ENCODE data around the gene KIF19. TPM values are rescaled to one million over a fixed set of nuclear protein-coding genes. Genes with fewer than 3 reads are reported as not detected.
A peak's percentile ranks its signal among the peaks of the same experiment; 100 is the strongest.

The KIF19 gene
- total RNA-seq, 2 experiments from 2014 or later = 0.81 to 1.1 TPM

- no peaks in the 10 kb centered on the region for H3K36me3 Mint-ChIP-seq (ENCODE audit: low read depth)
- ChIA-PET CTCF (interaction anchor here (0.6 to 2.1 kb wide), 13 partner anchors 9 to 165 kb away, joined by 3 to 22 read pairs (median 4); partner anchors contain the start of gene RPL38), POLR2A (interaction anchor here (1.0 to 1.3 kb wide), 2 partner anchors 11 to 155 kb away, joined by 4 to 5 read pairs; partner anchors contain the start of gene TTYH2)
- Histone ChIP-seq H3K4me3 (ENCODE audit: low read length) (peak overlapping the region; percentile 30), H3K4me1 (ENCODE audit: insufficient read depth, low read length) (peaks cover 19% of the 10 kb centered on the region), H3K9me3 (ENCODE audit: control insufficient read depth in 1 of 2, insufficient read depth in 1 of 2, low read length in 2 of 2) (no peaks in the 10 kb centered on the region), H3K27ac (ENCODE audit: low read depth in 1 of 2, low read length in 2 of 2) (no peak overlapping the region), H3K27me3 (ENCODE audit: control insufficient read depth in 1 of 2, insufficient read depth in 2 of 2, low read length in 2 of 2) (no peaks in the 10 kb centered on the region), H3K36me3 (ENCODE audit: insufficient read depth, low read length) (no peaks in the 10 kb centered on the region)
- peaks cover 14% of the 10 kb centered on the region for H3K4me1 Mint-ChIP-seq (ENCODE audit: low read depth)
- H3K27me3 Mint-ChIP-seq = peaks cover 7% of the 10 kb centered on the region
- no peak overlapping the region for H3K4me3 Mint-ChIP-seq
- ATAC-seq (ENCODE audit: poor library complexity) (peak; percentile 65), DNase-seq (peak; percentile 48 to 87 (median 70))
- TF ChIP-seq CTCF (IDR thresholded peaks at IDR 0.05) = peak; percentile 91
- H3K27ac Mint-ChIP-seq = no peak overlapping the region
- H3K9me3 Mint-ChIP-seq = no peaks in the 10 kb centered on the region
- intact Hi-C loops (cut with DNase I, micrococcal nuclease) = loop anchor here (1.0 to 5.0 kb wide), 7 partner anchors 66 to 234 kb away; partner anchors contain the start of gene TTYH2 (in 1 of the 2)
Measured at GRCh38 chr17:74368341-74369081, 42.5 kb downstream of the KIF19 start.

- no peaks in the 10 kb centered on the region for H3K27me3 ChIP-seq (ENCODE audit: control insufficient read depth in 1 of 2, insufficient read depth in 2 of 2, low read length in 2 of 2)
- Mint-ChIP-seq H3K4me3 (peak overlapping the region; percentile 48), H3K4me1 (ENCODE audit: low read depth) (peaks cover 14% of the 10 kb centered on the region), H3K9me3 (no peaks in the 10 kb centered on the region), H3K36me3 (ENCODE audit: low read depth) (no peaks in the 10 kb centered on the region), H3K27me3 (peaks cover 7% of the 10 kb centered on the region), H3K27ac (no peak overlapping the region)
- peak overlapping the region; percentile 30 for H3K4me3 ChIP-seq (ENCODE audit: low read length)
- intact Hi-C loops (cut with DNase I, micrococcal nuclease) = loop anchor here (2.0 to 5.0 kb wide), 5 partner anchors 67 to 164 kb away; partner anchors contain the start of gene TTYH2 (in 1 of the 2)
- ATAC-seq (ENCODE audit: poor library complexity) = peak; percentile 85
- ChIA-PET POLR2A (interaction anchor here (1.0 to 1.3 kb wide), 2 partner anchors 10 to 156 kb away, joined by 4 to 5 read pairs; partner anchors contain the start of gene TTYH2), CTCF (interaction anchor here (1.3 to 2.1 kb wide), 3 partner anchors 10 to 166 kb away, joined by 4 to 22 read pairs (median 8); partner anchors contain the start of gene RPL38)
- H3K4me1 ChIP-seq (ENCODE audit: insufficient read depth, low read length) = peaks cover 19% of the 10 kb centered on the region
- no peak for TF ChIP-seq CTCF (IDR thresholded peaks at IDR 0.05)
- peak; percentile 46 to 79 (median 61) for DNase-seq
- no peak overlapping the region for H3K27ac ChIP-seq (ENCODE audit: low read depth in 1 of 2, low read length in 2 of 2)
- H3K36me3 ChIP-seq (ENCODE audit: insufficient read depth, low read length) = no peaks in the 10 kb centered on the region
- no peaks in the 10 kb centered on the region for H3K9me3 ChIP-seq (ENCODE audit: control insufficient read depth in 1 of 2, insufficient read depth in 1 of 2, low read length in 2 of 2)
Measured at GRCh38 chr17:74369221-74369620, 43.2 kb downstream of the KIF19 start.

GRCh38 chr17:74369665-74370490, 43.9 kb downstream of the KIF19 start:
- ChIA-PET POLR2A (interaction anchor here (1.0 to 1.3 kb wide), 2 partner anchors 9 to 157 kb away, joined by 4 to 5 read pairs; partner anchors contain the start of gene TTYH2), CTCF (interaction anchor here (1.0 kb wide), 1 partner anchor 9 kb away, joined by 5 read pairs; no protein-coding TSS in a partner anchor)
- no peak for DNase-seq
- no peaks in the 10 kb centered on the region for H3K36me3 Mint-ChIP-seq (ENCODE audit: low read depth)
- H3K9me3 Mint-ChIP-seq = no peaks in the 10 kb centered on the region
- H3K36me3 ChIP-seq (ENCODE audit: insufficient read depth, low read length) = no peaks in the 10 kb centered on the region
- intact Hi-C loops (cut with DNase I, micrococcal nuclease) = loop anchor here (2.0 to 10.0 kb wide), 6 partner anchors 68 to 275 kb away; partner anchors contain the start of gene TTYH2 (in 1 of the 2)
- no peak for ATAC-seq (ENCODE audit: poor library complexity)
- H3K4me1 ChIP-seq (ENCODE audit: insufficient read depth, low read length) = peaks cover 19% of the 10 kb centered on the region
- no peak overlapping the region for H3K27ac Mint-ChIP-seq
- H3K4me3 ChIP-seq (ENCODE audit: low read length) = no peak overlapping the region
- H3K27me3 ChIP-seq (ENCODE audit: control insufficient read depth in 1 of 2, insufficient read depth in 2 of 2, low read length in 2 of 2) = no peaks in the 10 kb centered on the region
- H3K4me1 Mint-ChIP-seq (ENCODE audit: low read depth) = peaks cover 14% of the 10 kb centered on the region
- H3K27me3 Mint-ChIP-seq = peaks cover 7% of the 10 kb centered on the region
- H3K27ac ChIP-seq (ENCODE audit: low read depth in 1 of 2, low read length in 2 of 2) = no peak overlapping the region
- no peak overlapping the region for H3K4me3 Mint-ChIP-seq
- no peak for TF ChIP-seq CTCF (IDR thresholded peaks at IDR 0.05)
- no peaks in the 10 kb centered on the region for H3K9me3 ChIP-seq (ENCODE audit: control insufficient read depth in 1 of 2, insufficient read depth in 1 of 2, low read length in 2 of 2)
